H1 (cell line): ENCODE measurements around the gene FSIP1. TPM values are rescaled to one million over a fixed set of nuclear protein-coding genes. Genes with fewer than 3 reads are reported as not detected.
A peak's percentile ranks its signal among the peaks of the same experiment; 100 is the strongest.

Source experiments
- EZH2 ChIP-seq: fragments of 200-600 bp; sonication (generic); IDR thresholded peaks from 2 replicates; pipeline ENCODE4 v1.7.1; 2012; ENCODE audit warnings: low read depth, mild to moderate bottlenecking, moderate library complexity, low read length, inconsistent platforms; ENCODE audit not compliant: severe bottlenecking
- KDM5A ChIP-seq: fragments of 200-600 bp; IDR thresholded peaks from 2 replicates; pipeline ENCODE4 v1.7.1; 2012; ENCODE audit warnings: mild to moderate bottlenecking, low read length, inconsistent platforms, mixed read lengths
- RBBP5 ChIP-seq: IDR thresholded peaks from 2 replicates; pipeline ENCODE4 v1.7.1; 2012; ENCODE audit warnings: low read depth, mild to moderate bottlenecking, inconsistent platforms, low read length, moderate library complexity, borderline replicate concordance
- SAP30 ChIP-seq: fragments of 300-600 bp; sonication (generic); IDR thresholded peaks from 2 replicates; pipeline ENCODE4 v1.7.1; 2012; ENCODE audit warnings: low read length, moderate library complexity, mild to moderate bottlenecking, inconsistent platforms; ENCODE audit not compliant: insufficient read depth, insufficient replicate concordance
- TAF7 ChIP-seq: optimal IDR thresholded peaks from 2 replicates; pipeline ENCODE3; 2011; ENCODE audit warnings: low read depth, mild to moderate bottlenecking, inconsistent platforms, low read length, moderate library complexity, borderline replicate concordance
- YY1 ChIP-seq: IDR thresholded peaks from 2 replicates; pipeline ENCODE4 v1.6.1; 2011; ENCODE audit warnings: low read depth, mild to moderate bottlenecking, low read length
- polyA plus RNA-seq, 7 experiments: library from polyadenylated mRNA; depleted of rRNA in 3 of 7; stranded (reverse) in 5 of 7; unstranded in 2 of 7; fragments of >200 nt in 5 of 7; fragments of 200-250 nt in 2 of 7; gene quantifications; 1 replicate in 5 of 7; 2 replicates in 1 of 7; 4 replicates in 1 of 7; pipeline versions ENCODE4 v1.2.1 to v1.2.3, GENCODE V29; 2011 to 2013; ENCODE audit warnings: missing spikeins in 2 of 7, mixed read lengths in 2 of 7
- total RNA-seq: library from RNA; stranded (reverse); fragmentation: NEBNext Ultra II Directional; extraction: Animal tissue kit (Norgen Biotek cat#: 25700); gene quantifications from 2 replicates; pipeline ENCODE4 v1.2.1, GENCODE V29; 2021
- TF ChIP-seq, protein P1 (sequence below): fragments of 300-600 bp; sonication (generic); IDR thresholded peaks from 2 replicates; pipeline ENCODE4 v1.7.1; 2012; ENCODE audit warnings: low read length, moderate library complexity, mild to moderate bottlenecking, inconsistent platforms; ENCODE audit not compliant: insufficient replicate concordance

FSIP1 gene
- total and polyA plus RNA-seq, 2 of the 8 experiments (the other 6 are each of a cell fraction or from before 2014, with no cell fraction given): 0.18 to 1.3 TPM

DNA sequence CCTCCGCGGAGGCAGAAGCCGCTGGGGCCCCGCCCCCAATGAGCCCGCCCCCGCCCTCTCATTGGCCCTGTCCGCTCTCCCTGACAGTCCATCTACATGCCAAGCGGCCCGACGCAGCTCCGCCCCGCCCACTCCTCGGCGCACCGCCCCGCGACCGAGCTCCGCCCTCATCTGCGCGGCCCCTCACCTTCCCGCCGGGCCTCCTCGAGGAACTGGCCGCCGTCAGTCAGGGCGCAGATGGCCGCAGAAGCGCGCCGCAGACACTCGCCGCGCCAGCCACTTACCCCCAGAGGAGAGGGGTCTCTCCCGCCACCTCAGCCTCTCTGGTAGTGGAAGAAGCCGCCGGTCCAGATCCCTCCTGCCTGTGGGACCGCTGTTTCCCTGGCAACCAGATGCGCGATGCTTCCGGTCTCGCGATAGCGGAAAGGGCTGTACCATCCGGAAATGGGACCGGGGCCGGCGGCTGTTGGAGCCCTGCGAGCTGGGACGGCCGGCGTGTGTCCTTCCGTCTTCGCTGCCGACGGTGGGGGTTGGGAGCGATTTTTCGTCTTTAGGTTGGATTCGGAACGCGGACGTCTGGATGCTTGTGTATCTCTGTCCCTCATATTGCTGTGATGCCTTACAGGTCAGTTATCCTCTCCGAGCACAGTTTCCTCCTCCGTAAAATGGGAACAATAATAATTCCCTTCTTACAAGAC lies at the start of gene FSIP1 (continued):
- peak; percentile 72 for TF ChIP-seq TAF7
- TF ChIP-seq KDM5A: 0 out of 2 replicates have a peak, but pooled peaks have one; percentile 17
- no peak for TF ChIP-seq YY1
- no peak for TF ChIP-seq EZH2
- TF ChIP-seq, protein P1, sequence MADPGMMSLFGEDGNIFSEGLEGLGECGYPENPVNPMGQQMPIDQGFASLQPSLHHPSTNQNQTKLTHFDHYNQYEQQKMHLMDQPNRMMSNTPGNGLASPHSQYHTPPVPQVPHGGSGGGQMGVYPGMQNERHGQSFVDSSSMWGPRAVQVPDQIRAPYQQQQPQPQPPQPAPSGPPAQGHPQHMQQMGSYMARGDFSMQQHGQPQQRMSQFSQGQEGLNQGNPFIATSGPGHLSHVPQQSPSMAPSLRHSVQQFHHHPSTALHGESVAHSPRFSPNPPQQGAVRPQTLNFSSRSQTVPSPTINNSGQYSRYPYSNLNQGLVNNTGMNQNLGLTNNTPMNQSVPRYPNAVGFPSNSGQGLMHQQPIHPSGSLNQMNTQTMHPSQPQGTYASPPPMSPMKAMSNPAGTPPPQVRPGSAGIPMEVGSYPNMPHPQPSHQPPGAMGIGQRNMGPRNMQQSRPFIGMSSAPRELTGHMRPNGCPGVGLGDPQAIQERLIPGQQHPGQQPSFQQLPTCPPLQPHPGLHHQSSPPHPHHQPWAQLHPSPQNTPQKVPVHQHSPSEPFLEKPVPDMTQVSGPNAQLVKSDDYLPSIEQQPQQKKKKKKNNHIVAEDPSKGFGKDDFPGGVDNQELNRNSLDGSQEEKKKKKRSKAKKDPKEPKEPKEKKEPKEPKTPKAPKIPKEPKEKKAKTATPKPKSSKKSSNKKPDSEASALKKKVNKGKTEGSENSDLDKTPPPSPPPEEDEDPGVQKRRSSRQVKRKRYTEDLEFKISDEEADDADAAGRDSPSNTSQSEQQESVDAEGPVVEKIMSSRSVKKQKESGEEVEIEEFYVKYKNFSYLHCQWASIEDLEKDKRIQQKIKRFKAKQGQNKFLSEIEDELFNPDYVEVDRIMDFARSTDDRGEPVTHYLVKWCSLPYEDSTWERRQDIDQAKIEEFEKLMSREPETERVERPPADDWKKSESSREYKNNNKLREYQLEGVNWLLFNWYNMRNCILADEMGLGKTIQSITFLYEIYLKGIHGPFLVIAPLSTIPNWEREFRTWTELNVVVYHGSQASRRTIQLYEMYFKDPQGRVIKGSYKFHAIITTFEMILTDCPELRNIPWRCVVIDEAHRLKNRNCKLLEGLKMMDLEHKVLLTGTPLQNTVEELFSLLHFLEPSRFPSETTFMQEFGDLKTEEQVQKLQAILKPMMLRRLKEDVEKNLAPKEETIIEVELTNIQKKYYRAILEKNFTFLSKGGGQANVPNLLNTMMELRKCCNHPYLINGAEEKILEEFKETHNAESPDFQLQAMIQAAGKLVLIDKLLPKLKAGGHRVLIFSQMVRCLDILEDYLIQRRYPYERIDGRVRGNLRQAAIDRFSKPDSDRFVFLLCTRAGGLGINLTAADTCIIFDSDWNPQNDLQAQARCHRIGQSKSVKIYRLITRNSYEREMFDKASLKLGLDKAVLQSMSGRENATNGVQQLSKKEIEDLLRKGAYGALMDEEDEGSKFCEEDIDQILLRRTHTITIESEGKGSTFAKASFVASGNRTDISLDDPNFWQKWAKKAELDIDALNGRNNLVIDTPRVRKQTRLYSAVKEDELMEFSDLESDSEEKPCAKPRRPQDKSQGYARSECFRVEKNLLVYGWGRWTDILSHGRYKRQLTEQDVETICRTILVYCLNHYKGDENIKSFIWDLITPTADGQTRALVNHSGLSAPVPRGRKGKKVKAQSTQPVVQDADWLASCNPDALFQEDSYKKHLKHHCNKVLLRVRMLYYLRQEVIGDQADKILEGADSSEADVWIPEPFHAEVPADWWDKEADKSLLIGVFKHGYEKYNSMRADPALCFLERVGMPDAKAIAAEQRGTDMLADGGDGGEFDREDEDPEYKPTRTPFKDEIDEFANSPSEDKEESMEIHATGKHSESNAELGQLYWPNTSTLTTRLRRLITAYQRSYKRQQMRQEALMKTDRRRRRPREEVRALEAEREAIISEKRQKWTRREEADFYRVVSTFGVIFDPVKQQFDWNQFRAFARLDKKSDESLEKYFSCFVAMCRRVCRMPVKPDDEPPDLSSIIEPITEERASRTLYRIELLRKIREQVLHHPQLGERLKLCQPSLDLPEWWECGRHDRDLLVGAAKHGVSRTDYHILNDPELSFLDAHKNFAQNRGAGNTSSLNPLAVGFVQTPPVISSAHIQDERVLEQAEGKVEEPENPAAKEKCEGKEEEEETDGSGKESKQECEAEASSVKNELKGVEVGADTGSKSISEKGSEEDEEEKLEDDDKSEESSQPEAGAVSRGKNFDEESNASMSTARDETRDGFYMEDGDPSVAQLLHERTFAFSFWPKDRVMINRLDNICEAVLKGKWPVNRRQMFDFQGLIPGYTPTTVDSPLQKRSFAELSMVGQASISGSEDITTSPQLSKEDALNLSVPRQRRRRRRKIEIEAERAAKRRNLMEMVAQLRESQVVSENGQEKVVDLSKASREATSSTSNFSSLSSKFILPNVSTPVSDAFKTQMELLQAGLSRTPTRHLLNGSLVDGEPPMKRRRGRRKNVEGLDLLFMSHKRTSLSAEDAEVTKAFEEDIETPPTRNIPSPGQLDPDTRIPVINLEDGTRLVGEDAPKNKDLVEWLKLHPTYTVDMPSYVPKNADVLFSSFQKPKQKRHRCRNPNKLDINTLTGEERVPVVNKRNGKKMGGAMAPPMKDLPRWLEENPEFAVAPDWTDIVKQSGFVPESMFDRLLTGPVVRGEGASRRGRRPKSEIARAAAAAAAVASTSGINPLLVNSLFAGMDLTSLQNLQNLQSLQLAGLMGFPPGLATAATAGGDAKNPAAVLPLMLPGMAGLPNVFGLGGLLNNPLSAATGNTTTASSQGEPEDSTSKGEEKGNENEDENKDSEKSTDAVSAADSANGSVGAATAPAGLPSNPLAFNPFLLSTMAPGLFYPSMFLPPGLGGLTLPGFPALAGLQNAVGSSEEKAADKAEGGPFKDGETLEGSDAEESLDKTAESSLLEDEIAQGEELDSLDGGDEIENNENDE: no peak
- peak; percentile 62 for TF ChIP-seq SAP30
- TF ChIP-seq RBBP5: peak; percentile 87
